ENCODE data around the gene PTK6.

The PTK6 gene

GRCh38 chr20:63505281-63505680, 31.9 kb downstream of the PTK6 start:
- H3K4me1 ChIP-seq (ENCODE audit: control insufficient read depth in 2 of 2, insufficient read depth in 2 of 2, low read length in 2 of 2) = no peaks in the 10 kb centered on the region
- H3K36me3 ChIP-seq (ENCODE audit: control insufficient read depth in 2 of 2, insufficient read depth in 2 of 2, low read length in 2 of 2) = no peaks in the 10 kb centered on the region
- H3K9me3 ChIP-seq (ENCODE audit: control insufficient read depth in 2 of 2, low read length in 2 of 2) = peaks cover 0 to 3% of the 10 kb centered on the region in 2 donors
- no peak overlapping the region for H3K27ac ChIP-seq (ENCODE audit: low read depth in 2 of 2, low read length in 2 of 2)
- no peak overlapping the region for H3K9ac ChIP-seq (ENCODE audit: low read depth in 1 of 2, low read length in 2 of 2)
- peaks cover 13 to 14% of the 10 kb centered on the region in 2 donors for H3K27me3 ChIP-seq (ENCODE audit: control insufficient read depth in 2 of 2, insufficient read depth in 2 of 2, low read length in 2 of 2)
- H3K4me3 ChIP-seq (ENCODE audit: low read length in 2 of 2) = no peak overlapping the region

- H3K9me3 ChIP-seq (ENCODE audit: control insufficient read depth in 2 of 2, low read length in 2 of 2) = peaks cover 0 to 3% of the 10 kb centered on the region in 2 donors
- H3K4me1 ChIP-seq (ENCODE audit: control insufficient read depth in 2 of 2, insufficient read depth in 2 of 2, low read length in 2 of 2) = no peaks in the 10 kb centered on the region
- H3K27ac ChIP-seq (ENCODE audit: low read depth in 2 of 2, low read length in 2 of 2) = no peak overlapping the region
- peaks cover 14 to 17% of the 10 kb centered on the region in 2 donors for H3K27me3 ChIP-seq (ENCODE audit: control insufficient read depth in 2 of 2, insufficient read depth in 2 of 2, low read length in 2 of 2)
- no peak overlapping the region for H3K9ac ChIP-seq (ENCODE audit: low read depth in 1 of 2, low read length in 2 of 2)
- no peak overlapping the region for H3K4me3 ChIP-seq (ENCODE audit: low read length in 2 of 2)
- H3K36me3 ChIP-seq (ENCODE audit: control insufficient read depth in 2 of 2, insufficient read depth in 2 of 2, low read length in 2 of 2) = no peaks in the 10 kb centered on the region
These were observed 32.5 kb downstream of the PTK6 start for GRCh38 chr20:63504642-63505041.

GRCh38 chr20:63503524-63503923, 33.7 kb downstream of the PTK6 start:
- no peak overlapping the region for H3K27ac ChIP-seq (ENCODE audit: low read depth in 2 of 2, low read length in 2 of 2)
- no peak overlapping the region for H3K4me3 ChIP-seq (ENCODE audit: low read length in 2 of 2)
- H3K36me3 ChIP-seq (ENCODE audit: control insufficient read depth in 2 of 2, insufficient read depth in 2 of 2, low read length in 2 of 2) = no peaks in the 10 kb centered on the region
- peaks cover 0 to 3% of the 10 kb centered on the region in 2 donors for H3K9me3 ChIP-seq (ENCODE audit: control insufficient read depth in 2 of 2, low read length in 2 of 2)
- H3K4me1 ChIP-seq (ENCODE audit: control insufficient read depth in 2 of 2, insufficient read depth in 2 of 2, low read length in 2 of 2) = peaks cover 0 to 2% of the 10 kb centered on the region in 2 donors
- H3K9ac ChIP-seq (ENCODE audit: low read depth in 1 of 2, low read length in 2 of 2) = no peak overlapping the region
- peaks cover 10 to 21% of the 10 kb centered on the region in 2 donors for H3K27me3 ChIP-seq (ENCODE audit: control insufficient read depth in 2 of 2, insufficient read depth in 2 of 2, low read length in 2 of 2)

GRCh38 chr20:63502671-63503172, 34.5 kb downstream of the PTK6 start:
- H3K27ac ChIP-seq (ENCODE audit: low read depth in 2 of 2, low read length in 2 of 2) = no peak overlapping the region
- peaks cover 0 to 3% of the 10 kb centered on the region in 2 donors for H3K9me3 ChIP-seq (ENCODE audit: control insufficient read depth in 2 of 2, low read length in 2 of 2)
- H3K4me3 ChIP-seq (ENCODE audit: low read length in 2 of 2) = no peak overlapping the region
- H3K9ac ChIP-seq (ENCODE audit: low read depth in 1 of 2, low read length in 2 of 2) = no peak overlapping the region
- peaks cover 0 to 2% of the 10 kb centered on the region in 2 donors for H3K4me1 ChIP-seq (ENCODE audit: control insufficient read depth in 2 of 2, insufficient read depth in 2 of 2, low read length in 2 of 2)
- H3K27me3 ChIP-seq (ENCODE audit: control insufficient read depth in 2 of 2, insufficient read depth in 2 of 2, low read length in 2 of 2) = peaks cover 10 to 24% of the 10 kb centered on the region in 2 donors
- H3K36me3 ChIP-seq (ENCODE audit: control insufficient read depth in 2 of 2, insufficient read depth in 2 of 2, low read length in 2 of 2) = no peaks in the 10 kb centered on the region

- Histone ChIP-seq H3K4me1 (ENCODE audit: control insufficient read depth in 2 of 2, insufficient read depth in 2 of 2, low read length in 2 of 2) (peaks cover 0 to 2% of the 10 kb centered on the region in 2 donors), H3K9ac (ENCODE audit: low read depth in 1 of 2, low read length in 2 of 2) (no peak overlapping the region), H3K4me3 (ENCODE audit: low read length in 2 of 2) (no peak overlapping the region), H3K36me3 (ENCODE audit: control insufficient read depth in 2 of 2, insufficient read depth in 2 of 2, low read length in 2 of 2) (no peaks in the 10 kb centered on the region), H3K9me3 (ENCODE audit: control insufficient read depth in 2 of 2, low read length in 2 of 2) (peaks cover 0 to 3% of the 10 kb centered on the region in 2 donors), H3K27ac (ENCODE audit: low read depth in 2 of 2, low read length in 2 of 2) (no peak overlapping the region), H3K27me3 (ENCODE audit: control insufficient read depth in 2 of 2, insufficient read depth in 2 of 2, low read length in 2 of 2) (peaks cover 14 to 25% of the 10 kb centered on the region in 2 donors)
These were observed 35.1 kb downstream of the PTK6 start for GRCh38 chr20:63501818-63502670.

- peaks cover 0 to 3% of the 10 kb centered on the region in 2 donors for H3K9me3 ChIP-seq (ENCODE audit: control insufficient read depth in 2 of 2, low read length in 2 of 2)
- H3K27me3 ChIP-seq (ENCODE audit: control insufficient read depth in 2 of 2, insufficient read depth in 2 of 2, low read length in 2 of 2) = peaks cover 18 to 25% of the 10 kb centered on the region in 2 donors
- H3K4me1 ChIP-seq (ENCODE audit: control insufficient read depth in 2 of 2, insufficient read depth in 2 of 2, low read length in 2 of 2) = peaks cover 2% of the 10 kb centered on the region in 2 donors
- H3K27ac ChIP-seq (ENCODE audit: low read depth in 2 of 2, low read length in 2 of 2) = no peak overlapping the region
- no peak overlapping the region for H3K9ac ChIP-seq (ENCODE audit: low read depth in 1 of 2, low read length in 2 of 2)
- H3K36me3 ChIP-seq (ENCODE audit: control insufficient read depth in 2 of 2, insufficient read depth in 2 of 2, low read length in 2 of 2) = no peaks in the 10 kb centered on the region
- H3K4me3 ChIP-seq (ENCODE audit: low read length in 2 of 2) = no peak overlapping the region
These were observed 36.0 kb downstream of the PTK6 start for GRCh38 chr20:63500902-63501817.

- Histone ChIP-seq H3K27me3 (ENCODE audit: control insufficient read depth in 2 of 2, insufficient read depth in 2 of 2, low read length in 2 of 2) (peaks cover 21 to 25% of the 10 kb centered on the region in 2 donors), H3K36me3 (ENCODE audit: control insufficient read depth in 2 of 2, insufficient read depth in 2 of 2, low read length in 2 of 2) (no peaks in the 10 kb centered on the region), H3K4me3 (ENCODE audit: low read length in 2 of 2) (no peak overlapping the region), H3K9ac (ENCODE audit: low read depth in 1 of 2, low read length in 2 of 2) (no peak overlapping the region), H3K9me3 (ENCODE audit: control insufficient read depth in 2 of 2, low read length in 2 of 2) (no peaks in the 10 kb centered on the region), H3K27ac (ENCODE audit: low read depth in 2 of 2, low read length in 2 of 2) (no peak overlapping the region), H3K4me1 (ENCODE audit: control insufficient read depth in 2 of 2, insufficient read depth in 2 of 2, low read length in 2 of 2) (peaks cover 2% of the 10 kb centered on the region in 2 donors)
These were observed 36.9 kb downstream of the PTK6 start for GRCh38 chr20:63500151-63500901.

GRCh38 chr20:63499338-63499969, 37.7 kb downstream of the PTK6 start:
- peaks cover 2% of the 10 kb centered on the region in 2 donors for H3K4me1 ChIP-seq (ENCODE audit: control insufficient read depth in 2 of 2, insufficient read depth in 2 of 2, low read length in 2 of 2)
- H3K36me3 ChIP-seq (ENCODE audit: control insufficient read depth in 2 of 2, insufficient read depth in 2 of 2, low read length in 2 of 2) = no peaks in the 10 kb centered on the region
- H3K27ac ChIP-seq (ENCODE audit: low read depth in 2 of 2, low read length in 2 of 2) = no peak overlapping the region
- no peaks in the 10 kb centered on the region for H3K9me3 ChIP-seq (ENCODE audit: control insufficient read depth in 2 of 2, low read length in 2 of 2)
- H3K27me3 ChIP-seq (ENCODE audit: control insufficient read depth in 2 of 2, insufficient read depth in 2 of 2, low read length in 2 of 2) = peaks cover 21 to 25% of the 10 kb centered on the region in 2 donors
- no peak overlapping the region for H3K4me3 ChIP-seq (ENCODE audit: low read length in 2 of 2)
- H3K9ac ChIP-seq (ENCODE audit: low read depth in 1 of 2, low read length in 2 of 2) = no peak overlapping the region

- Histone ChIP-seq H3K27ac (ENCODE audit: low read depth in 2 of 2, low read length in 2 of 2) (no peak within 1 kb of the TSS), H3K27me3 (ENCODE audit: control insufficient read depth in 2 of 2, insufficient read depth in 2 of 2, low read length in 2 of 2) (peaks cover 19 to 25% of the 10 kb centered on the region in 2 donors), H3K36me3 (ENCODE audit: control insufficient read depth in 2 of 2, insufficient read depth in 2 of 2, low read length in 2 of 2) (no peaks in the 10 kb centered on the region), H3K4me1 (ENCODE audit: control insufficient read depth in 2 of 2, insufficient read depth in 2 of 2, low read length in 2 of 2) (peaks cover 2% of the 10 kb centered on the region in 2 donors), H3K4me3 (ENCODE audit: low read length in 2 of 2) (no peak within 1 kb of the TSS), H3K9me3 (ENCODE audit: control insufficient read depth in 2 of 2, low read length in 2 of 2) (no peaks in the 10 kb centered on the region), H3K9ac (ENCODE audit: low read depth in 1 of 2, low read length in 2 of 2) (no peak within 1 kb of the TSS)
These were observed 38.2 kb downstream of the PTK6 start, which contains the start of gene EEF1A2 for GRCh38 chr20:63498960-63499337. Gene EEF1A2, minus strand, starts transcription at chr20:63499083. Its CDS starts 1,320 bp downstream, at chr20:63497763.
